ENCODE measurements around the gene PRICKLE3. TPM values are rescaled to one million over a fixed set of nuclear protein-coding genes. Genes with fewer than 3 reads are reported as not detected.

Gene PRICKLE3
- total RNA-seq, 1 donor from 2014 or later = 14.2 TPM

DNA sequence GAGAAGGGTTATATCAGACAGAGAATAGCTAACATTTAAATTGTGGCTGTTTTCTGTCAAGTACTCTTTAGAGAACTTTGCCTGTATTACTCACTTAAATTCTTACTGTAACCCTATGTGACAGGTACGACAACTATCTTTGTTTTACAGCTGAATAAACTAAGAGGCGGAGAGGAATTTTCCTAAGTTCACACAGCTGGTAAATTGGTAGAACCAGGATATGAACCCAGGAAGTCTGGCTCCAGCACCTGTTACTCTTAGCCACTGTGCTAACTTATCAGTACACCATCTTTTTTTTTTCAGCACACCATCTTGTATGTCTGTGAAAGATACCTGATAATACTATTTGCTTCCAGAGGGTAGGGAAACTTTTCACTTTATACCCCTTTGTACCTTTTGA, 15.8 kb upstream of the PRICKLE3 start:
- Mint-ChIP-seq H3K9me3 (ENCODE audit: unreplicated experiment) (no peaks in the 10 kb centered on the region), H3K36me3 (ENCODE audit: low read depth, unreplicated experiment) (no peaks in the 10 kb centered on the region), H3K4me1 (ENCODE audit: low read depth, unreplicated experiment) (no peaks in the 10 kb centered on the region), H3K4me3 (ENCODE audit: unreplicated experiment) (no peak overlapping the region), H3K27ac (ENCODE audit: unreplicated experiment) (no peak overlapping the region), H3K27me3 (ENCODE audit: low read depth, unreplicated experiment) (peaks cover 8% of the 10 kb centered on the region)
- peak; percentile 89 for FAIRE-seq
- Histone ChIP-seq H3K4me2 (ENCODE audit: low read length) (no peak overlapping the region), H3K36me3 (ENCODE audit: insufficient read depth, low read length) (no peaks in the 10 kb centered on the region), H3K4me3 (ENCODE audit: insufficient read depth, low read depth, low read length) (no peak overlapping the region), H3K27ac (ENCODE audit: low read depth, low read length) (no peak overlapping the region), H3K9me3 (ENCODE audit: insufficient read depth, low read depth, low read length) (no peaks in the 10 kb centered on the region), H3K4me1 (ENCODE audit: insufficient read depth, low read length) (no peaks in the 10 kb centered on the region), H3K9ac (ENCODE audit: low read length) (no peak overlapping the region), H4K20me1 (ENCODE audit: insufficient read depth, low read length) (no peaks in the 10 kb centered on the region), H2AFZ (ENCODE audit: low read depth, low read length) (no peak overlapping the region), H3K27me3 (ENCODE audit: insufficient read depth, low read length) (no peaks in the 10 kb centered on the region), H3K79me2 (ENCODE audit: insufficient read depth, low read length) (no peaks in the 10 kb centered on the region)
- no peak for TF ChIP-seq EZH2 (IDR thresholded peaks at IDR 0.05; ENCODE audit: insufficient read depth, low read length)
- TF ChIP-seq, protein P1, sequence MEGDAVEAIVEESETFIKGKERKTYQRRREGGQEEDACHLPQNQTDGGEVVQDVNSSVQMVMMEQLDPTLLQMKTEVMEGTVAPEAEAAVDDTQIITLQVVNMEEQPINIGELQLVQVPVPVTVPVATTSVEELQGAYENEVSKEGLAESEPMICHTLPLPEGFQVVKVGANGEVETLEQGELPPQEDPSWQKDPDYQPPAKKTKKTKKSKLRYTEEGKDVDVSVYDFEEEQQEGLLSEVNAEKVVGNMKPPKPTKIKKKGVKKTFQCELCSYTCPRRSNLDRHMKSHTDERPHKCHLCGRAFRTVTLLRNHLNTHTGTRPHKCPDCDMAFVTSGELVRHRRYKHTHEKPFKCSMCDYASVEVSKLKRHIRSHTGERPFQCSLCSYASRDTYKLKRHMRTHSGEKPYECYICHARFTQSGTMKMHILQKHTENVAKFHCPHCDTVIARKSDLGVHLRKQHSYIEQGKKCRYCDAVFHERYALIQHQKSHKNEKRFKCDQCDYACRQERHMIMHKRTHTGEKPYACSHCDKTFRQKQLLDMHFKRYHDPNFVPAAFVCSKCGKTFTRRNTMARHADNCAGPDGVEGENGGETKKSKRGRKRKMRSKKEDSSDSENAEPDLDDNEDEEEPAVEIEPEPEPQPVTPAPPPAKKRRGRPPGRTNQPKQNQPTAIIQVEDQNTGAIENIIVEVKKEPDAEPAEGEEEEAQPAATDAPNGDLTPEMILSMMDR (IDR thresholded peaks at IDR 0.05; ENCODE audit: insufficient read depth, low read depth, low read length) = no peak
- no peak for DNase-seq (ENCODE audit: low read depth)

DNA sequence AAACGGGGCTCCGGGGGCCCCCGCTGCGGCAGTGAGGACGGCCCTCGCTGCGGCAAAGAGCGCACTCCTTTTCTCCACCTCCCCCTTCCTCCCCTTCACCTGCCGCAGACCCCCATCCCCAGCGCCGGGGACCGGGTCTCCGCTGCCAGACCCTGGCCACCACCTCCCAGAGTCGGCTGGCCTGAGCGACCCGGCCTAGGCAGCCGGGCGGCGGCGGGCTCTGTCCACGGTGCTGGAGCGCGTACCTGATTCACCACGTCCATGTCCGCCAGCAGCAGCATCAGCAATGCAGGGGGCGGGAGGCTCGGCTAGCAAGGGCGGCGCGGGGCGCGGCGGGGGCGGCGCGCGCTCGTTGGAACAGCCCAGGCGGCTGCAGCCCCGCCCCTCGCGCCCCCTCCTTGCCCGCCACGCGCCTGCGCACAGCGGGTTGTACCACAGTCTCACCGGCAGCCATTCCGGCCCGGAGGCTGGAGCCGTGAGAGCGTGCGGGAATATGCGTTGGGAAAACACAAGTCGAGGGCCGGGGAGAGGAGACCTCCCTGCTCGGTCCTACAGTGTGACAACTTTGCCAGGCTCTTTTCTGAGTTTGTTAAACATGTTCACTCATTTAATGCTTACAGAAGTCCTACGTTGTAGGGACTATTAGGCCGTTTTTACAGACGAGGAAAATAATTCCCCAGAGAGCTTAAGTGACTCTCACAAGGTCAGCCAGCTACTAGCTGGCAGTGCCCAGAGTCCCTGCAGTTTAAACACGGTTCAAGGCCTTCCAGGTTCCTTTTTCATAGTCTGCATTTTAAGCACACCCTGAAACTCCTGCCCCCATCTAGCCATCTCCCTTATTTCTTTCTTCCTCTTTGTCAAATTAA, 14.0 kb upstream of the PRICKLE3 start, which contains the start of gene SYP:
Gene SYP (minus strand): TSS at position 288 of the 866 bp plus-strand sequence. CDS start 7 bp downstream, at position 281.
- peak; percentile 87 for FAIRE-seq
- H3K27ac ChIP-seq (ENCODE audit: low read depth, low read length) = no peak within 1 kb of the TSS

More for the DNA sequence above, 14.0 kb upstream of the PRICKLE3 start, which contains the start of gene SYP:
- peak within 1 kb of the TSS; percentile 26 for H3K27ac Mint-ChIP-seq (ENCODE audit: unreplicated experiment)
- no peaks in the 10 kb centered on the region for H3K36me3 Mint-ChIP-seq (ENCODE audit: low read depth, unreplicated experiment)
- no peaks in the 10 kb centered on the region for H3K27me3 ChIP-seq (ENCODE audit: insufficient read depth, low read length)
- H3K27me3 Mint-ChIP-seq (ENCODE audit: low read depth, unreplicated experiment) = peaks cover 7% of the 10 kb centered on the region
- peak within 1 kb of the TSS; percentile 79 for H3K4me2 ChIP-seq (ENCODE audit: low read length)
- no peaks in the 10 kb centered on the region for H3K4me1 ChIP-seq (ENCODE audit: insufficient read depth, low read length)
- TF ChIP-seq, protein P1 (IDR thresholded peaks at IDR 0.05; ENCODE audit: insufficient read depth, low read depth, low read length) = no peak
- no peak for TF ChIP-seq EZH2 (IDR thresholded peaks at IDR 0.05; ENCODE audit: insufficient read depth, low read length)
- H3K36me3 ChIP-seq (ENCODE audit: insufficient read depth, low read length) = no peaks in the 10 kb centered on the region
- no peak within 1 kb of the TSS for H3K4me3 ChIP-seq (ENCODE audit: insufficient read depth, low read depth, low read length)
- no peaks in the 10 kb centered on the region for H4K20me1 ChIP-seq (ENCODE audit: insufficient read depth, low read length)
- no peak within 1 kb of the TSS for H3K4me3 Mint-ChIP-seq (ENCODE audit: unreplicated experiment)
- no peaks in the 10 kb centered on the region for H3K9me3 ChIP-seq (ENCODE audit: insufficient read depth, low read depth, low read length)
- no peaks in the 10 kb centered on the region for H3K9me3 Mint-ChIP-seq (ENCODE audit: unreplicated experiment)
- H3K79me2 ChIP-seq (ENCODE audit: insufficient read depth, low read length) = no peaks in the 10 kb centered on the region
- H2AFZ ChIP-seq (ENCODE audit: low read depth, low read length) = peak within 1 kb of the TSS; percentile 71
- H3K9ac ChIP-seq (ENCODE audit: low read length) = peak within 1 kb of the TSS; percentile 56
- peak; percentile 62 for DNase-seq (ENCODE audit: low read depth)
- no peaks in the 10 kb centered on the region for H3K4me1 Mint-ChIP-seq (ENCODE audit: low read depth, unreplicated experiment)
